Keratinocyte (primary cell): ENCODE measurements around the gene MACF1.

ENCODE experiments used
- CTCF ChIP-seq, 3 experiments: IDR thresholded peaks in 1 of 3; conservative IDR thresholded peaks in 1 of 3; optimal IDR thresholded peaks in 1 of 3; 2 replicates in 2 of 3; 3 replicates in 1 of 3; pipeline versions ENCODE3 to v1.5.1; 2011; ENCODE audit warnings: low read length in 3 of 3, mild to moderate bottlenecking in 3 of 3, moderate library complexity in 2 of 3, control low read depth in 1 of 3, inconsistent platforms in 1 of 3; ENCODE audit not compliant: insufficient read depth in 2 of 3; ENCODE audit errors: extremely low read depth in 1 of 3
- EZH2 ChIP-seq: IDR thresholded peaks from one replicate; pipeline ENCODE4 v1.6.1; 2012; ENCODE audit warnings: inconsistent platforms, mild to moderate bottlenecking, low read length, moderate library complexity

GRCh38 chr1:39452540-39452939 lies 248.0 kb downstream of the MACF1 start:
- TF ChIP-seq CTCF (optimal IDR thresholded peaks at IDR 0.05 in 1 of 3, IDR thresholded peaks at IDR 0.05 in 1 of 3, conservative IDR thresholded peaks at IDR 0.05 in 1 of 3; ENCODE audit: extremely low read depth in 1 of 3, insufficient read depth in 2 of 3, low read length in 3 of 3) (no peak), EZH2 (no peak)
